Measurements from ENCODE around the gene MBD5. TPM values are rescaled to one million over a fixed set of nuclear protein-coding genes. Genes with fewer than 3 reads are reported as not detected.

MBD5 gene
- total RNA-seq, 1 donor from 2014 or later = 44.9 TPM

DNA sequence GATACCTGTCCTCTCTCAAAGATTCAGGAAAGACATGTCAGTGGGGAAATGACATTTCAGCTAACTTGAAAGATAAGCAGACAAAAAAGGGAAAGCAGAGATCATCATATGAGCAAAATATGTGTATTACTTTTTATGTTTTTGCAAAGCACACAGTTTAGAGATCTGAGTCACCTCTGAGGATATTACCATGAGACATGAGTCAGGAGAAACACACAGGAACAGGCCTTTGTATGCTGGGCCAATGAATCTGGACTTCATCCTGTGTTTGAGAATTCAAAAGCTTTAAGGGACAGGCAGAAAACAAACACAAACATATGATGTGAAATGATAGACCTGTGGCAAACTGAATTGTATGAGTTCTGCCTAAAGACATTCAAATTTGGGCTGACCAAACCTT, 317.6 kb downstream of the MBD5 start:
- H3K27ac Mint-ChIP-seq (ENCODE audit: unreplicated experiment) = peak overlapping the region; percentile 40
- H3K9me3 Mint-ChIP-seq (ENCODE audit: unreplicated experiment) = peaks cover 10% of the 10 kb centered on the region
- H3K4me3 Mint-ChIP-seq (ENCODE audit: unreplicated experiment) = no peak overlapping the region
- DNase-seq (ENCODE audit: extremely low spot score, unreplicated experiment) = no peak
- peaks cover 4% of the 10 kb centered on the region for H3K4me1 Mint-ChIP-seq (ENCODE audit: unreplicated experiment)
- TF ChIP-seq, protein P1, sequence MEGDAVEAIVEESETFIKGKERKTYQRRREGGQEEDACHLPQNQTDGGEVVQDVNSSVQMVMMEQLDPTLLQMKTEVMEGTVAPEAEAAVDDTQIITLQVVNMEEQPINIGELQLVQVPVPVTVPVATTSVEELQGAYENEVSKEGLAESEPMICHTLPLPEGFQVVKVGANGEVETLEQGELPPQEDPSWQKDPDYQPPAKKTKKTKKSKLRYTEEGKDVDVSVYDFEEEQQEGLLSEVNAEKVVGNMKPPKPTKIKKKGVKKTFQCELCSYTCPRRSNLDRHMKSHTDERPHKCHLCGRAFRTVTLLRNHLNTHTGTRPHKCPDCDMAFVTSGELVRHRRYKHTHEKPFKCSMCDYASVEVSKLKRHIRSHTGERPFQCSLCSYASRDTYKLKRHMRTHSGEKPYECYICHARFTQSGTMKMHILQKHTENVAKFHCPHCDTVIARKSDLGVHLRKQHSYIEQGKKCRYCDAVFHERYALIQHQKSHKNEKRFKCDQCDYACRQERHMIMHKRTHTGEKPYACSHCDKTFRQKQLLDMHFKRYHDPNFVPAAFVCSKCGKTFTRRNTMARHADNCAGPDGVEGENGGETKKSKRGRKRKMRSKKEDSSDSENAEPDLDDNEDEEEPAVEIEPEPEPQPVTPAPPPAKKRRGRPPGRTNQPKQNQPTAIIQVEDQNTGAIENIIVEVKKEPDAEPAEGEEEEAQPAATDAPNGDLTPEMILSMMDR (IDR thresholded peaks at IDR 0.05) = no peak
- H3K36me3 Mint-ChIP-seq (ENCODE audit: unreplicated experiment) = peaks cover 24% of the 10 kb centered on the region
- no peaks in the 10 kb centered on the region for H3K27me3 Mint-ChIP-seq (ENCODE audit: unreplicated experiment)

DNA sequence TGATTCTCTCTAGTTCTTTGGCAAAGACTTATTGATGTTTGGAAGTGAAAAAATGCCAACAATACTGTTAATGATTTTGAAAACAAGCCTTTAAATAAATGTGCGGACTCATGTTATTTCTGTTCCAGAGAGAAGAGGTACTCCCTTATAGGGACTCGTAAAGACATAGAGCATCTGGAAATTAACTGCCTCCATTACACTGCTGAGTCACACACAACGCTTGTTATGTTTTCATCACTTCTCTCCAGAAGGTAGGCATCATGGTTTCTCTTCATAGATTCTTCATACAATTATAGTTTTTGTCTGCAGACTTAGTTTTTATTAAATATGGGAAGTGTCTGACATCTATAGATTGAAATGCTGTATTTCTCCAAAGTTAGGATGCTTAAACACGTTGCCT, 321.2 kb downstream of the MBD5 start:
- TF ChIP-seq, protein P1 (IDR thresholded peaks at IDR 0.05) = no peak
- H3K27me3 Mint-ChIP-seq (ENCODE audit: unreplicated experiment) = no peaks in the 10 kb centered on the region
- no peak overlapping the region for H3K4me3 Mint-ChIP-seq (ENCODE audit: unreplicated experiment)
- peaks cover 25% of the 10 kb centered on the region for H3K36me3 Mint-ChIP-seq (ENCODE audit: unreplicated experiment)
- DNase-seq (ENCODE audit: extremely low spot score, unreplicated experiment) = no peak
- peaks cover 20% of the 10 kb centered on the region for H3K9me3 Mint-ChIP-seq (ENCODE audit: unreplicated experiment)
- no peak overlapping the region for H3K27ac Mint-ChIP-seq (ENCODE audit: unreplicated experiment)
- peaks cover 4% of the 10 kb centered on the region for H3K4me1 Mint-ChIP-seq (ENCODE audit: unreplicated experiment)

DNA sequence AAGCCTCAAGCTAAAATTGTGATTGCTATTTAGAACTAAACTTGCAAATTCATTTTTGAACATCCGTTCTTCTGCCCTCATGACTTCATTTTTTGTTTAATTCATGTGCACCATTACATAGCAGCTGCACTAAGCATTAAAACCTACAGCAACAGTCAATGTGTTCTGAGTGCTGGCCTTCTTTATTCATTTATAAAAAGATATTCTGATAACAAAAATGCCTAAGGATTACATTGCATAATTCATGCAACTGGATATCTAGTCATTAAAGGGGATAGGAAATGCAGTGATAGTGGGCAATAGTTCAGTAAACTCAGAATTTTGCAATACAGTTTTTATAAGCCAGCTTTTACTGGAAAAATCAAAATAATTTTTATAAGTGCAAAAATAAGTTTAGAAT, 329.3 kb downstream of the MBD5 start:
- no peaks in the 10 kb centered on the region for H3K27me3 Mint-ChIP-seq (ENCODE audit: unreplicated experiment)
- no peak overlapping the region for H3K4me3 Mint-ChIP-seq (ENCODE audit: unreplicated experiment)
- H3K4me1 Mint-ChIP-seq (ENCODE audit: unreplicated experiment) = no peaks in the 10 kb centered on the region
- peaks cover 9% of the 10 kb centered on the region for H3K36me3 Mint-ChIP-seq (ENCODE audit: unreplicated experiment)
- no peak for DNase-seq (ENCODE audit: extremely low spot score, unreplicated experiment)
- TF ChIP-seq, protein P1 (IDR thresholded peaks at IDR 0.05) = no peak
- peaks cover 15% of the 10 kb centered on the region for H3K9me3 Mint-ChIP-seq (ENCODE audit: unreplicated experiment)
- no peak overlapping the region for H3K27ac Mint-ChIP-seq (ENCODE audit: unreplicated experiment)

DNA sequence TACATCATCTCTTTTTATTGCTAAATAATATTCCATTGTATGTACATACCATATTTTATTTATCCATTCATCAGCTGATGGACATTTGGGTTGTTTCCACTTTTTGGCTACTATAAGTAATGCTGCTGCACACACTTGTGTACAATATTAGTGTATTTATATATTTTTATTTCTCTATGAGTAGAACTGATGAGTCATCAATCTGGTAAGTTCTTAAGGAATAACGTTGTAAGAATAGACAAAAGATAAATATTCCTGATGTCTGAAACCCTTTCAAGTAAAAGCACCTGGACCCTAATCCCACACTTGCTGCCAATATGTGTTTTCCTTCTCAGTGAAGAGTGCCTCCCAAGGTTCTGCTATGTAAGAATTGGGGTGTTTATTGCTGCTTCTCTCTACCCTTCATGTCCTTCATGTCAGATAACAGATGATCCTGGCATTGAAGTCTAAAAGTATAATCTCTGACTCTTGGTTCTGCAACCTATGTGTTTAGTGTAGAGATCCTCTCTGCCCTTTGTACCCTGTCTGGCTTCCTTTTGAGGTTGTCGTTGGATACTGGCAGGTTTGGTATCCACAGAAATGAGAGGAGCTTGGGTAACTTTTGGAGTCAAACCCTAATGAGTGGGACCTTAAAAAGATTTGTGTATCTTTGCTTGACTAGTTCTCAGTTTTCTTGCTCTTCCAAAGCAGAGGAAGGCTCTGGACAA, 330.7 kb downstream of the MBD5 start:
- Mint-ChIP-seq H3K9me3 (ENCODE audit: unreplicated experiment) (peaks cover 19% of the 10 kb centered on the region), H3K4me3 (ENCODE audit: unreplicated experiment) (no peak overlapping the region), H3K36me3 (ENCODE audit: unreplicated experiment) (peaks cover 12% of the 10 kb centered on the region), H3K27me3 (ENCODE audit: unreplicated experiment) (no peaks in the 10 kb centered on the region), H3K4me1 (ENCODE audit: unreplicated experiment) (no peaks in the 10 kb centered on the region), H3K27ac (ENCODE audit: unreplicated experiment) (no peak overlapping the region)
- no peak for DNase-seq (ENCODE audit: extremely low spot score, unreplicated experiment)
- TF ChIP-seq, protein P1 (IDR thresholded peaks at IDR 0.05) = no peak

DNA sequence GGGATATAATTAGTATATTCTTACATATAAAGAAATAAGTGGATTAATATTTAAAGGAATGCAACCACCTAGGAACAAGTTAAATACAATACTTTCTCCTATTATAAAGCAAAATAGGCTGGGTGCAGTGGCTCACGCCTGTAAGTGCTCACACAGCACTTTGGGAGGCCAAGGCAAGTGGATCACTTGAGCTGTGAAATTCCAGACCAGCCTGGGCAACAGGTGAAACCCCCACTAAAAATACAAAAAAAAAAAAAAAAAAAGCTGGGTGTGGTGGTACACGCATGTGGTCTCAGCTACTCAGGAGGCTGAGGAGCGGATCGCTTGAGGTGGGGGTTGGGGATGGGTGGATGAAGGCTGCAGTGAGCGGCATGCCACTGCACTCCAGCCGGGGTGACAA, 337.5 kb downstream of the MBD5 start:
- TF ChIP-seq, protein P1 (IDR thresholded peaks at IDR 0.05) = no peak
- no peak for DNase-seq (ENCODE audit: extremely low spot score, unreplicated experiment)
- Mint-ChIP-seq H3K27me3 (ENCODE audit: unreplicated experiment) (no peaks in the 10 kb centered on the region), H3K36me3 (ENCODE audit: unreplicated experiment) (peaks cover 19% of the 10 kb centered on the region), H3K9me3 (ENCODE audit: unreplicated experiment) (peaks cover 15% of the 10 kb centered on the region), H3K4me1 (ENCODE audit: unreplicated experiment) (no peaks in the 10 kb centered on the region), H3K4me3 (ENCODE audit: unreplicated experiment) (no peak overlapping the region), H3K27ac (ENCODE audit: unreplicated experiment) (no peak overlapping the region)

All from osteocyte (in vitro differentiated cells).